ENCODE measurements around the gene C6orf89. TPM values are rescaled to one million over a fixed set of nuclear protein-coding genes. Genes with fewer than 3 reads are reported as not detected.

The C6orf89 gene
- total RNA-seq, 1 experiment from 2014 or later, result 22.6 TPM

- H3K9me3 ChIP-seq (ENCODE audit: low read depth, low read length, poor library complexity, severe bottlenecking), result no peaks in the 10 kb centered on the region
- CTCF ChIA-PET, result no interaction called here
These were observed 25.6 kb upstream of the C6orf89 start for GRCh38 chr6:36860126-36860525.

GRCh38 chr6:36862164-36862847 is 23.4 kb upstream of the C6orf89 start:
- H3K27ac ChIP-seq (ENCODE audit: low read depth, low read length, poor library complexity, severe bottlenecking), result no peak overlapping the region
- no peaks in the 10 kb centered on the region for H3K9me3 ChIP-seq (ENCODE audit: low read depth, low read length, poor library complexity, severe bottlenecking)
- ChIA-PET POLR2A (ENCODE audit: low non-redundant PET) (no interaction called here), CTCF (no interaction called here)
- H3K27me3 ChIP-seq (replicated peaks; ENCODE audit: insufficient read depth, low read depth, low read length, poor library complexity), result no peaks in the 10 kb centered on the region
- no peak for DNase-seq (ENCODE audit: low spot score)
- H3K4me1 ChIP-seq (ENCODE audit: insufficient read depth, low read length, poor library complexity, severe bottlenecking), result no peaks in the 10 kb centered on the region
- intact Hi-C loops (cut with micrococcal nuclease; ENCODE audit: unreplicated experiment), result no loop called here
- H3K36me3 ChIP-seq (ENCODE audit: insufficient read depth, low read length, poor library complexity, severe bottlenecking), result peaks cover 38% of the 10 kb centered on the region
- no peak overlapping the region for H3K4me3 ChIP-seq (ENCODE audit: low read depth, low read length, poor library complexity, severe bottlenecking)
- no TSS peak for BruUV-seq (replicated peaks)
- TF ChIP-seq EZH2 (IDR thresholded peaks at IDR 0.05; ENCODE audit: borderline replicate concordance, low read depth, low read length, poor library complexity, severe bottlenecking) (no peak), CTCF (conservative IDR thresholded peaks at IDR 0.05; ENCODE audit: low read depth, low read length) (no peak)

More at GRCh38 chr6:36860126-36860525, 25.6 kb upstream of the C6orf89 start:
- DNase-seq (ENCODE audit: low spot score), result no peak
- Histone ChIP-seq H3K27me3 (replicated peaks; ENCODE audit: insufficient read depth, low read depth, low read length, poor library complexity) (no peaks in the 10 kb centered on the region), H3K4me1 (ENCODE audit: insufficient read depth, low read length, poor library complexity, severe bottlenecking) (no peaks in the 10 kb centered on the region), H3K4me3 (ENCODE audit: low read depth, low read length, poor library complexity, severe bottlenecking) (no peak overlapping the region), H3K36me3 (ENCODE audit: insufficient read depth, low read length, poor library complexity, severe bottlenecking) (peaks cover 41% of the 10 kb centered on the region), H3K27ac (ENCODE audit: low read depth, low read length, poor library complexity, severe bottlenecking) (no peak overlapping the region)
- TF ChIP-seq EZH2 (IDR thresholded peaks at IDR 0.05; ENCODE audit: borderline replicate concordance, low read depth, low read length, poor library complexity, severe bottlenecking), result no peak
- no peak for TF ChIP-seq CTCF (conservative IDR thresholded peaks at IDR 0.05; ENCODE audit: low read depth, low read length)
- POLR2A ChIA-PET (ENCODE audit: low non-redundant PET), result no interaction called here
- no TSS peak for BruUV-seq (replicated peaks)
- intact Hi-C loops (cut with micrococcal nuclease; ENCODE audit: unreplicated experiment), result no loop called here

GRCh38 chr6:36862848-36863382 is 22.8 kb upstream of the C6orf89 start:
- CTCF ChIA-PET, result no interaction called here

More at GRCh38 chr6:36862848-36863382, 22.8 kb upstream of the C6orf89 start:
- Histone ChIP-seq H3K4me1 (ENCODE audit: insufficient read depth, low read length, poor library complexity, severe bottlenecking) (no peaks in the 10 kb centered on the region), H3K27ac (ENCODE audit: low read depth, low read length, poor library complexity, severe bottlenecking) (no peak overlapping the region), H3K4me3 (ENCODE audit: low read depth, low read length, poor library complexity, severe bottlenecking) (no peak overlapping the region), H3K9me3 (ENCODE audit: low read depth, low read length, poor library complexity, severe bottlenecking) (no peaks in the 10 kb centered on the region), H3K36me3 (ENCODE audit: insufficient read depth, low read length, poor library complexity, severe bottlenecking) (peaks cover 44% of the 10 kb centered on the region), H3K27me3 (replicated peaks; ENCODE audit: insufficient read depth, low read depth, low read length, poor library complexity) (no peaks in the 10 kb centered on the region)
- TF ChIP-seq EZH2 (IDR thresholded peaks at IDR 0.05; ENCODE audit: borderline replicate concordance, low read depth, low read length, poor library complexity, severe bottlenecking) (no peak), CTCF (conservative IDR thresholded peaks at IDR 0.05; ENCODE audit: low read depth, low read length) (no peak)
- DNase-seq (ENCODE audit: low spot score), result no peak
- BruUV-seq (replicated peaks), result no TSS peak
- intact Hi-C loops (cut with micrococcal nuclease; ENCODE audit: unreplicated experiment), result no loop called here
- POLR2A ChIA-PET (ENCODE audit: low non-redundant PET), result no interaction called here
